D721Med (cell line): Measurements from ENCODE around the gene PBRM1.

Source experiments
- DNase-seq: peaks from one replicate; pipeline ENCODE4 v3.0.0; 2011; ENCODE audit warnings: low spot score; ENCODE audit not compliant: insufficient read length
- FAIRE-seq: peaks from 2 replicates; lab custom pipeline; 2011; peaks lifted over from hg19 to GRCh38; lab: Jason Lieb, UNC
- CTCF ChIP-seq: IDR thresholded peaks from 2 replicates; pipeline ENCODE4 v1.5.1; 2012; ENCODE audit warnings: mild to moderate bottlenecking, control low read depth; ENCODE audit not compliant: insufficient read depth; ENCODE audit errors: missing control alignments

Gene PBRM1

GRCh38 chr3:52523386-52524257, 162.1 kb downstream of the PBRM1 start:
- no peak for TF ChIP-seq CTCF
- FAIRE-seq: no peak
- peak; percentile 18 for DNase-seq

GRCh38 chr3:52522651-52523251, 163.0 kb downstream of the PBRM1 start:
- TF ChIP-seq CTCF: no peak
- peak; percentile 21 for DNase-seq
- no peak for FAIRE-seq

- no peak for FAIRE-seq
- no peak for TF ChIP-seq CTCF
- peak; percentile 23 for DNase-seq
Measured at GRCh38 chr3:52521881-52522650, 163.6 kb downstream of the PBRM1 start.

GRCh38 chr3:52521488-52521824, 164.3 kb downstream of the PBRM1 start:
- no peak for FAIRE-seq
- DNase-seq: no peak
- no peak for TF ChIP-seq CTCF

- no peak for TF ChIP-seq CTCF
- DNase-seq (peak; percentile 17), FAIRE-seq (no peak)
Measured at GRCh38 chr3:52520716-52521487, 164.8 kb downstream of the PBRM1 start.

GRCh38 chr3:52520141-52520667, 165.5 kb downstream of the PBRM1 start:
- FAIRE-seq (no peak), DNase-seq (no peak)
- TF ChIP-seq CTCF: no peak
